ENCODE data around the gene ZNF146.
A peak's percentile ranks its signal among the peaks of the same experiment; 100 is the strongest.
"Not testable (repeated sequence)": the region's sequence is repeated elsewhere in the genome, so short reads cannot be mapped to it uniquely, and the experiment has no call there.

ZNF146 gene

GRCh38 chr19:36214386-36215275, at the start of gene ZNF146, which contains the start of gene ZNF565:
Gene ZNF146, plus strand, starts transcription at chr19:36215106. Its CDS starts 21,335 bp downstream, at chr19:36236441.
Gene ZNF565, minus strand, starts transcription at chr19:36214665. Its CDS starts 12,680 bp downstream, at chr19:36201985.
- DNase-seq = peak; percentile 97

DNA sequence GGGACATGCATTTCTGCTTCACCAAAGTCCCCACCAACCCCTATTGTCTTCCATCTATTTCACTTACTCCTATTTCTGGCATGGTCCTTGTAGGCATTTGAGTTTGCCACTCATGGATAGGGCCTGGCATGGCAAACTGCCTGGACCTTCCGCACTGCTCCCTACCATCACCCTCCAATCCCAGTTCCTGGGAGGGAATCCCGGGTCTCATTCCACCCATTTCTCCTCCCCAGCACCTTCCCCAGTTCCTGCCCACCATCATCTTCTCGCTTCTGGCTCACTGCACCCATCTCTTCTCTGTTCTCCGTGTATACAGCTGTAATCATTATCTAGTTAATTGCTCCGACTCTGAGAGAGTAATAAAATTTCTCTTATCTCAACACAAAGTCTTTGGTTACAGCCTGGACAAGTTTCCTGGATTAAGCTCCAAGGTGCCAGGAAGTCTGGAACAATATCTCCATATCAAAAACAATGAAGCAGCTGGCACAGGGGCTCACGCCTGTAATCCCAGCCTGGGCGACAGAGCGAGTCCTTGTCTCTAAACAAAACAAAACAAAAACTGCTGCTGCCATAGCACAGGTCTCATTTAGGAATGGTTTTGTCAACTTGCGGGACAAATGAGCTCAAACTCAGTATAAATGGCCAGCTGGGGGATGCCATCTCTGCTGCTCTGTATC, 45.7 kb upstream of the ZNF146 start:
- peak; percentile 61 for DNase-seq

DNA sequence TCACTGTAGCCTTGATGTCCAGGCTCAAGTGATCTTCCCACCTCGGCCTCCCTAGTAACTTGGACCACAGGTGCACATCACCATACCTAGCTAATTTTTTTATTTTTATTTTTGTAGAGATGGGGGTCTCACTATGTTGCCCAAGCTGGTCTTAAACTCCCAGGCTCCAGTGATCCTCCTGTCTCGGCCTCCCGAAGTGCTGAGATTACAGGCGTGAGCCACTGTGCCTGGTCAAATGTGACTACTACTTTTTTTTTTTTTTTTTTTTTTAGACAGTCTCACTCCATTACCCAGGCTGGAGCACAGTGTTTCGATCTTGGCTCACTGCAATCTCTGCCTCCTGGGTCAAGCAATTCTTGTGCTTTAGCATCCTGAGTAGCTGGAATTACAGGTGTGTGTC, 42.1 kb upstream of the ZNF146 start:
- DNase-seq = no peak

- DNase-seq = not testable (repeated sequence)
Observed at GRCh38 chr19:36173846-36174245, 41.1 kb upstream of the ZNF146 start.

- DNase-seq = not testable (repeated sequence)
Observed at GRCh38 chr19:36179077-36179476, 35.8 kb upstream of the ZNF146 start.

GRCh38 chr19:36182612-36183244, 32.2 kb upstream of the ZNF146 start:
- DNase-seq = no peak

DNA sequence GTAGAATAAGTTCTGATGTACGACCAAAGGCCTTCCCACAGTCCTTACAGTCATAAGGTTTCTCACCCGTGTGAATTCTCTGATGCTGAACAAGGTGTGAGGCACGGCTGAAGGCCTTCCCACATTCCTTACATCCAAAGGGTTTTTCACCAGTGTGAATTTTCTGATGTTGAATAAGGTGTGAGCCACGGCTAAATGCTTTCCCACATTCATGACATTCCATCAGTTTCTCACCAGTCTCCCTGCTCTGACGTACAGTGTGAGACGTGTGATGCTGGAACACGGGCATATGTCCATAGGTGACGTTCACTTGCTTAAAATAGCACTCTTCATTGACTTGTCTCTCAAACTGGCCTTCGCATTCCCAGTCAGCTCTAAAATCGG, 31.7 kb upstream of the ZNF146 start:
- no peak for DNase-seq

DNA sequence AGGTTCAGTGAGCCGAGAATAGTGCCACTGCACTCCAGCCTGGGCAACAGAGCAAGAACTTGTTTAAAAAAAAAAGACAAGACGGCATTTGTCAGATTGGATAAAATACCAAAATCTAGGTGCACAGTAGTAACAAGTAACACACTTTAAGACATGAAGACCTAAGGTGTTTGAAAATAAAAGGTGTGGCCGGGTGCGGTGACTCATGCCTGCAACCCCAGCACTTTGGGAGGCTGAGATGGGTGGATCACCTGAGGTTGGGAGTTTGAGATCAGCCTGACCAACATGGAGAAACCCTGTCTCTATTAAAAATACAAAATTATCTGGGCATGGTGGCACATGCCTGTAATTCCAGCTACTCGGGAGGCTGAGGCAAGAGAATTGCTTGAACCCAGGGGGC, 28.2 kb upstream of the ZNF146 start:
- DNase-seq = not testable (repeated sequence)

GRCh38 chr19:36196249-36196648, 18.7 kb upstream of the ZNF146 start:
- no peak for DNase-seq

DNA sequence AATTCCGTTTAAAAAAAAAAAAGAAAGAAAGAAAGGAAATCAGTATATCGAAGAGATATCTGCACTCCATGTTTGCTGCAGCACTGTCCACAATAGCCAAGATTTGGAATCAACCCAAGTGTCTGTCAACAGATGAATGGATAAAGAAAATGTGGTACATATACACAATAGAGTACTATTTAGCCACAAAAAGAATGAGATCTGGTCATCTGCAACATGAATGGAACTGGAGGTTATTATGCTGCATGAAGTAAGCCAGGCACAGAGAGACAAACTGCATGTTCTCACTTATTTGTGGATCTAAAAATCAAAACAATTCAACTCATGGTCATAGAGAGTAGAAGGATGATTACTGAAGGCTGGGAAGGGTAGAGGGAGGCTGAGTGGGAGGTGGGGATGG, 16.8 kb upstream of the ZNF146 start:
- DNase-seq = no peak

GRCh38 chr19:36201684-36202083, 13.2 kb upstream of the ZNF146 start:
- DNase-seq = no peak

DNA sequence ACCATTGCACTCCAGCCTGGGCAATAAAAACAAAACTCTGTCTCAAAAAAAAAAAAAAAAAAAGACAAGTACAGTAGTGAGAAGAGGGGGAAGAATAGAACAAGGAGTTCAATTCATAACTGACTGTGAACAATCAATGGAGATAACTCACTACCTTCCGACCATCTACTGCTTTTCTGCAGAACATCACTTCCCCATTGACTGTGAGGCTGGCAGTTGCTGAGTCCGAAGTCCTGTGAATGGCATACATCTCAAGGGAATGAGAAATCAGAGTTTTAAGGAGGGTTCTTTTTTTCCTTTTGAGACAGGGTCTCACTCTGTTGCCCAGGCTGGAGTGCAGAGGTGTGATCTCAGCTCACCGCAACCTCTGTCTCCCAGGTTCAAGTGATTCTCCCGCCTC, 11.6 kb upstream of the ZNF146 start:
- no peak for DNase-seq

GRCh38 chr19:36207605-36208252, 7.2 kb upstream of the ZNF146 start:
- DNase-seq = no peak

- DNase-seq = no peak
Observed at GRCh38 chr19:36209372-36209771, 5.5 kb upstream of the ZNF146 start.

DNA sequence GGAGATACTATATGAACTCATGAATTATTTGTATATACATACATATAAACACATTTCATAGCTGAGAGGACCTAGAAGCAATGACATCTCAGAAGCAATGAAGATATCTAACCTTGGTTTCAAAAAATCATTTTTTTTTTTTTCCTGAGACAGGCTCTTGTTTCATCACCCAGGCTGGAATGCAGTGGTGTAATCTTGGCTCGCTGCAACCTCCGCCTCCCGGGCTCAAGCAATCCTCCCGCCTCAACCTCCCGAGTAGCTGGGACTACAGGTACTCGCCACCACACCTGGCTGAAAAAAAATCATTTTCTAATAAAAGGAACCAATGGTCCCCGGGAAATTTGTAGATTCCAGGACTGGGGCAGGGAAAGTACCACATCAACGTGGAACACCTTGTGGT, 4.4 kb upstream of the ZNF146 start:
- DNase-seq = no peak

GRCh38 chr19:36212895-36213294, 2.0 kb upstream of the ZNF146 start:
- no peak for DNase-seq

GRCh38 chr19:36215276-36216123, 594 bp downstream of the ZNF146 start:
- no peak for DNase-seq

DNA sequence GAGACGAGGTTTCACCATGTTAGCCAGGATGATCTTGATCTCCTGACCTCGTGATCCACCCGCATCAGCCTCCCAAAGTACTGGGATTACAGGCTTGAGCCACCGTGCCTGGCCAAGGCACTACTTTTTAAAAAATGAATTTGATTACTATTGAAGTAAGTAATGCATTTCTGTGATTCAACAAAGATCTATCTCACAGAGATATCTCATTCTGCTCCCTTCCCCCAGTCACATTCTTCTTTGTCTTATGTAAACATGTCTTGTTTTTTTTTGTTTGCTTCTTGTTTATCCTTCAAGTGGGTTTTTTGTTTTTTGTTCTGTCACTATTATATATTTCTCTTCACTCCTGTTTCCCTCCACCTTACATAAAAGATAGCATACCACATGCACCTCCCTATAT, 6.6 kb downstream of the ZNF146 start:
- no peak for DNase-seq

- DNase-seq = no peak
Observed at GRCh38 chr19:36222503-36222902, 7.6 kb downstream of the ZNF146 start.

DNA sequence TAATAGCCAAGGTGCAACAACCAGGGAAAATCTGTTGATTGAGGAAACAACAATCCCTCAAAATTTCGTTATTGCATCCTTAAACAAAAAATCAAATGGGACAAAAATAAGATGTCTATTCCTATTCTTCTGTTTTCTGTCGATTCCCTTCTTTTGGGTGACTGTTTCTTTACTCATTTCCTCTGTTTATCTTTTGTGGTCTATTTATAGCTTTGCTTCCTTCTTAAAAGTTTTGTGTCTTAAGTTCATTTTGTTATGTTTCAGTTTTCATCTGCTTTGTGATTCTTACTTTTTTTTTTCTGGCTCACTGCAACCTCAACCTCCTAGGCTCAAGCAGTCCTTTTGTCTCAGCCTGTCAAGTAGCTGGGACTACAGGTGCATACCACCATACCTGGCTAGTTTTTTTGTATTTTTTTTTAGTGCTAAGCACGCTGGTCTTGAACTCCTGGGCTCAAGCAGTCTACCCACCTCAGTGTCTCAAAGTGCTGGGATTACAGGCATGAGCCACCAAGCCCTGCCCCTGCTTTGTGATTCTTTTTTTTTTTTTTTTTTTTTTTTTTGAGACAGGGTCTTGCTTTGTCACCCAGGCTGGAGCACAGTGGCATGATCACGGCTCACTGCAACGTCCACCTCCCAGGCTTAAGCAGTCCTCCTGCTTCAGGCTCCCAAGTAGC, 10.4 kb downstream of the ZNF146 start:
- no peak for DNase-seq

DNA sequence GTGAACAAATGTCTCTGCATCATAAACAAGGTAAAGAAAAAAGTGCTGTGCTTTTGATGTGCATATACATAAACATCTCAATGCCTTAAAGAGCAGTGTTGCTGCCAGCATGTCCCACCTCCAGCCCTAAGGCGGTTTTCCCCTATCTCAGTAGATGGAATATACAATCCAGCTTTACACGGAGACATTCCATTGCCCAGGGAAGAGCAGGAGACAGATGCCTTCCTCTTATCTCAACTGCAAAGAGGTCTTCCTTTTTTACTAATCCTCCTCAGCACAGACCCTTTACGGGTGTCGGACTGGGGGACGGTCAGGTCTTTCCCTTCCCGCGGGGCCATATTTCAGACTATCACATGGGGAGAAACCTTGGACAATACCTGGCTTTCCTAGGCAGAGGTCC, 18.7 kb downstream of the ZNF146 start:
- DNase-seq = not testable (repeated sequence)
